ENCODE results near the gene KCTD10. TPM values are rescaled to one million over a fixed set of nuclear protein-coding genes. Genes with fewer than 3 reads are reported as not detected.
A peak's percentile ranks its signal among the peaks of the same experiment; 100 is the strongest.

KCTD10 gene
- total and polyA plus RNA-seq, 7 donors: 53.5 to 123 (median 82.8) TPM

DNA sequence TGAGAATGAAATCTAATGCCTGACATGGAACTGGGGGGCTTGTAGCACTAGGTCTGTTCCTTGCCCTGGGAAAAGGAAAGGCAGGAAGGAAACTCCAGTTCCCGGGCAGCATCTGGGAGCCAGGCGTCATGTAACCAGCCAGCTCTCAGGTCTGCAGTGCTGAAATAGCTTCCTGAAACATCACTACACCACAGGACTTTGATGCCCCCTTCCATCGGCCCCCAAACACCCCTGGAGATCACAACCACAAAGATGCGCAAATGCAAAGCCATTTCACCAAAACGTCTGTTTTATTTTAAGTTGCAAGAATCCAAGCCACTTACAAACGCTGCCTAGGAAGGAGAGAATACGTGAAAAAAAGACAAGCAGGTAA is 40.9 kb downstream of the KCTD10 start:
- 73 to 90% methylated on average over 7 of the region's 7 CpGs for whole genome bisulfite sequencing, 2 donors
- Histone ChIP-seq H3K9me3 (no peaks in the 10 kb centered on the region), H3K4me3 (no peak overlapping the region), H3K27me3 (no peaks in the 10 kb centered on the region), H3K27ac (no peak overlapping the region), H3K36me3 (no peaks in the 10 kb centered on the region), H3K4me1 (peaks cover 0 to 13% (median 10%) of the 10 kb centered on the region in 4 donors)
- intact Hi-C loops (cut with DNase I): no loop called here
- DNase-seq: no peak
- TF ChIP-seq EP300 (IDR thresholded peaks at IDR 0.05) (no peak), POLR2A (IDR thresholded peaks at IDR 0.05) (no peak)

DNA sequence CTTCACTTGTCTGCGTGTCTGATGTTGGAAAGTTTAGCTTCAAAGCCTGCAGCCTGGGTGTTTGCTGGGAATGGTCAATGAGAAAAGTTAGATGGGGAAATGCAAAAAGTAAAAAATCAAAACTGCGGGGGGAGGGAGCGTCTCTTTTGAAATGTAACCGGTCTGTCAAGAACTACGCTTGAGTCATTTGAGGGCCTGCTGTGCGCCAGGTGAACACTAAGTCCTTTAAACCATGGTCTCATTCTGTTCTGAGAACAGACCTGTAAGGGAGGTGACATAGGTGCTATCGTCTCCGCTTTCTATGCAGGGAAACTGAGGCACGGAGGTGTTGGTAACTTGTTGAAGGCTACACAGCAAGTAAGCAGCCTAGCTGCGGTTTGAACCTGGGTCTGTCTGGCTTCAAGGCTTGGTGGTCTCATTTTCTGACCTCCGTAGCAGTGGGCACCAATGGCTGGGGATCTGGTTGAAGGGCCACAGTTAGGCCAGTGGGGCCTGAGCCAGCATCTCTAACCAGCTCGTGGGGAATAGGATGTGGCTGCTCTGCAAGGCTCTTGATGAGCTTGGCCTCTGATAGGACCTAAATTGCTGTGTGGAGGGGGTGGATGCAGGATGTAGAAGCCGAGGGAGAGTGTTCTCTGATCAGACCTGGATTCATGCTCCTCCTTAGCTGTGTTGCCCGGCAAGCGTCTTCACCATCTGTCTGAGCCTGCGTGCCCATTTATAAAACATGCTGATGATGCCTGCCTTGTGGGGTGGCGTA is 41.5 kb downstream of the KCTD10 start:
- DNase-seq: no peak
- intact Hi-C loops (cut with DNase I): no loop called here
- 87 to 89% methylated on average over 17 of the region's 17 CpGs for WGBS, 2 donors
- no peaks in the 10 kb centered on the region for H3K27me3 ChIP-seq
- no peaks in the 10 kb centered on the region for H3K9me3 ChIP-seq
- H3K4me3 ChIP-seq: no peak overlapping the region
- TF ChIP-seq, protein P1, sequence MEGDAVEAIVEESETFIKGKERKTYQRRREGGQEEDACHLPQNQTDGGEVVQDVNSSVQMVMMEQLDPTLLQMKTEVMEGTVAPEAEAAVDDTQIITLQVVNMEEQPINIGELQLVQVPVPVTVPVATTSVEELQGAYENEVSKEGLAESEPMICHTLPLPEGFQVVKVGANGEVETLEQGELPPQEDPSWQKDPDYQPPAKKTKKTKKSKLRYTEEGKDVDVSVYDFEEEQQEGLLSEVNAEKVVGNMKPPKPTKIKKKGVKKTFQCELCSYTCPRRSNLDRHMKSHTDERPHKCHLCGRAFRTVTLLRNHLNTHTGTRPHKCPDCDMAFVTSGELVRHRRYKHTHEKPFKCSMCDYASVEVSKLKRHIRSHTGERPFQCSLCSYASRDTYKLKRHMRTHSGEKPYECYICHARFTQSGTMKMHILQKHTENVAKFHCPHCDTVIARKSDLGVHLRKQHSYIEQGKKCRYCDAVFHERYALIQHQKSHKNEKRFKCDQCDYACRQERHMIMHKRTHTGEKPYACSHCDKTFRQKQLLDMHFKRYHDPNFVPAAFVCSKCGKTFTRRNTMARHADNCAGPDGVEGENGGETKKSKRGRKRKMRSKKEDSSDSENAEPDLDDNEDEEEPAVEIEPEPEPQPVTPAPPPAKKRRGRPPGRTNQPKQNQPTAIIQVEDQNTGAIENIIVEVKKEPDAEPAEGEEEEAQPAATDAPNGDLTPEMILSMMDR (IDR thresholded peaks at IDR 0.05): no peak
- TF ChIP-seq POLR2A (IDR thresholded peaks at IDR 0.05) (no peak), EP300 (IDR thresholded peaks at IDR 0.05) (no peak), POLR2AphosphoS5 (IDR thresholded peaks at IDR 0.05) (no peak)
- no peak overlapping the region for H3K27ac ChIP-seq
- H3K4me1 ChIP-seq: peaks cover 0 to 13% (median 10%) of the 10 kb centered on the region in 4 donors
- no peaks in the 10 kb centered on the region for H3K36me3 ChIP-seq

DNA sequence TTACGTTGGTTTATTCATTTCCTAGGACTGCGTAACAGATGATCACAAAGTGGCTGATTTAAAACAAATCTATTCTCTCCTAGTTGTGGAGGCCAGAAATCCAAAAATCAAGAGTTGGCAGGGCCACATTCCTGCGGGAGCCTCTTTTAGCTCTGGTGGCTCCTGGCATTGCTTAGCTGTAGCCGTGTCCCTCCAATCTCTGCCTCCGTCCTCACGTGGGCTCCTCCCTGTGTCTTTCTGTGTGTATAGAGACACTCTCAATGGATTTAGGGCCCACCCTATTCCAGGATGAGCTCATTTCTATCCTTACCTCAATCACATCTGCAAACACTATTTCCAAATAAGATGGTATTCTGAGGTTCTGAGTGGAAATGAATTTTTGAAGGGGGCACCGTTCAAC is 42.5 kb downstream of the KCTD10 start:
- intact Hi-C loops (cut with DNase I): no loop called here
- H3K4me3 ChIP-seq: no peak overlapping the region
- TF ChIP-seq EP300 (IDR thresholded peaks at IDR 0.05): no peak
- no peak for TF ChIP-seq POLR2AphosphoS5 (IDR thresholded peaks at IDR 0.05)
- no peak for TF ChIP-seq POLR2A (IDR thresholded peaks at IDR 0.05)
- TF ChIP-seq, protein P1 (IDR thresholded peaks at IDR 0.05): no peak
- no peak for DNase-seq
- H3K4me1 ChIP-seq: peaks cover 0 to 13% (median 10%) of the 10 kb centered on the region in 4 donors
- no peaks in the 10 kb centered on the region for H3K9me3 ChIP-seq
- H3K27me3 ChIP-seq: no peaks in the 10 kb centered on the region
- no peak overlapping the region for H3K27ac ChIP-seq
- no peaks in the 10 kb centered on the region for H3K36me3 ChIP-seq
- WGBS, 2 donors: 84 to 90% methylated on average over 7 of the region's 7 CpGs

DNA sequence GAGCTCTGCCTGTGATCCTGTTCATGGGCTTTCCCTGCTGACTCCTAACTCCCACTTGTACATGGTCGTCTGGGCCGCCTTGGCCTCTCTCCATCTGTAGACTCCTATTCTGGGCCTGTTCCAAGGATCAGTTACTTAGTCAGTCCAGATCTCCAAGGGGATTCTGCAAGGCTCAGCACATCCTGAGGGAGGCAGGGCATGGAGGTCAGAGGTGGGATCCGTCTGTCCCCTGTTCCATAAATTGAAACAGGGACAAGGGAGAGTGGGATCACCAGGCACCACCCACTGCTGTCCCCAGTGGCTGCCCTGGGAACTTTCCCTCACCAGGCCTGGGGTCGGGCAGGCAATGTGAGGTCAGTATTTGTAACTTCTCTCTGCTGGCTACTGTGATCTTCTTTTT is 43.5 kb downstream of the KCTD10 start:
- no peaks in the 10 kb centered on the region for H3K36me3 ChIP-seq
- 80 to 89% methylated on average over 4 of the region's 4 CpGs for WGBS, 2 donors

DNA sequence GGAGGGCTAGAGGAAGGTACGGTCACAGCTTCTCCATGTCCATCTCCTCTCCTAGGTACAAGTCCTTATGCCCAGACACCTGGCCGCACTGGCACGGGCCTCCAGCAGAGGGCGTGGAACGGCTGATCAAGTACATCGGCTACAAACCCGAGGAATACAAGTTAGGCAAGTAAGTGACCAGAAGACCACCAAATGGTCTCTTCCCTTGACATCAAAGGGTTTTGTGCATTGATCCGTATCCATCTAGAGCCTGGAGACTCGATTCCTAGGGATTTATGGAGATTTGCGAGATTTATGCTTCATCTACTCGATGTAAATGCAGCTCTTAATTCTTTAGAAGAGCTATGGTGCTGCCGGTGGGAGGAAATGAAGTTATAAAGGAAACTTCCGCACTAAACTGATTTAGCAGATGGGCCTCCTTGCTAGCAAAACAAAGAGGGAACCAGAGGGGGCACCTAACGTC is 44.2 kb downstream of the KCTD10 start:
- peaks cover 0 to 13% (median 10%) of the 10 kb centered on the region in 4 donors for H3K4me1 ChIP-seq
- 21 to 26% methylated on average over 14 of the region's 14 CpGs for WGBS, 2 donors
- H3K9me3 ChIP-seq: no peaks in the 10 kb centered on the region
- intact Hi-C loops (cut with DNase I): loop anchor here (1.0 kb wide), 1 partner anchor 44 kb away; the partner anchor contains the start of genes KCTD10 and UBE3B
- no peak for TF ChIP-seq EP300 (IDR thresholded peaks at IDR 0.05)
- TF ChIP-seq, protein P1 (IDR thresholded peaks at IDR 0.05): peak; percentile 47 to 85 (median 80)
- no peak overlapping the region for H3K4me3 ChIP-seq
- no peaks in the 10 kb centered on the region for H3K36me3 ChIP-seq
- no peaks in the 10 kb centered on the region for H3K27me3 ChIP-seq
- peak; percentile 90 for DNase-seq
- H3K27ac ChIP-seq: no peak overlapping the region

More for the DNA sequence above, 43.5 kb downstream of the KCTD10 start:
- Histone ChIP-seq H3K27me3 (no peaks in the 10 kb centered on the region), H3K9me3 (no peaks in the 10 kb centered on the region), H3K4me3 (no peak overlapping the region), H3K27ac (no peak overlapping the region), H3K4me1 (peaks cover 0 to 13% (median 10%) of the 10 kb centered on the region in 4 donors)
- intact Hi-C loops (cut with DNase I): loop anchor here (1.0 kb wide), 1 partner anchor 44 kb away; the partner anchor contains the start of genes KCTD10 and UBE3B
- no peak for DNase-seq
- no peak for TF ChIP-seq POLR2A (IDR thresholded peaks at IDR 0.05)
- no peak for TF ChIP-seq EP300 (IDR thresholded peaks at IDR 0.05)
- no peak for TF ChIP-seq POLR2AphosphoS5 (IDR thresholded peaks at IDR 0.05)
- TF ChIP-seq, protein P1 (IDR thresholded peaks at IDR 0.05): peak in 1 of 4 experiments; percentile 9
